ENCODE measurements around the gene INAFM2. TPM values are rescaled to one million over a fixed set of nuclear protein-coding genes. Genes with fewer than 3 reads are reported as not detected.

Gene INAFM2
- total and polyA plus RNA-seq, 2 experiments from 2014 or later, result 18.1 to 32.7 TPM

DNA sequence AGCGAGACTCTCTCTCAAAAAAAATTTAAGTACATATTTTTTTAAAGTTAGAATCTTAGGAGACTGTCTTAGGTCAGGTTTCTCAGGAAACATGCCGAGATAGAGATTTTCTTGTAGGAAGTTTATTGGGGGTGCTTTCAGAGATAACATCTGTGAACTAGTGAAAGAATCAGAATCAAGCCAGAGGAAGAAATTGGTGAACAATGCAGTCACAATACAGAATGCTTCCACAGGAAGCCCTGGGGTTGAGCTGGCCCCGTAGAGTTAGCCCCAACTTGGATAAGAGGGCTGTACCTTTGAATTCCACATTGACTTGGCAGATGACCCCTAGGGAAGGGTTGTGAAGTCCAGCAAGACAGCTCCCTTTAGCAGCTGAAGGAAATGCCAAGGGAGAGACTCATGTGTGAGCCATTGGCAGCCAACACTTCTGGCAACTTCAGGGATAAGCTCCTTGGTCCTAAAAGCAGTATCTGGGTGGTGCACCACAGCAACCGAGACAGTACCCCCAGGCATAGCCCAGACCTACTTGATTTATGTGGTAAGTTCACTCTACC lies 8.7 kb upstream of the INAFM2 start:
- Histone ChIP-seq H3K27ac (ENCODE audit: low read depth) (no peak overlapping the region), H4K20me1 (replicated peaks; ENCODE audit: insufficient read depth) (no peaks in the 10 kb centered on the region), H3K27me3 (ENCODE audit: insufficient read depth) (peaks cover 3% of the 10 kb centered on the region; the same call in 1 of the 2 replicates), H3F3A (replicated peaks; ENCODE audit: low read depth) (no peaks in the 10 kb centered on the region), H3K4me1 (ENCODE audit: insufficient read depth) (peaks cover under 1% of the 10 kb centered on the region; the same call in 1 of the 2 replicates), H3K4me3 (no peak overlapping the region), H2AFZ (no peak overlapping the region), H3K9me2 (ENCODE audit: insufficient read depth) (0 out of 2 replicates have a peak, but pooled peaks cover 8% of the 10 kb centered on the region), H3K36me3 (ENCODE audit: insufficient read depth) (no peaks in the 10 kb centered on the region), H3K4me2 (no peak overlapping the region), H3K79me2 (replicated peaks; ENCODE audit: insufficient read depth) (no peaks in the 10 kb centered on the region)
- Mint-ChIP-seq H3K27me3 (ENCODE audit: insufficient read depth, low read depth, poor library complexity) (peaks cover 1% of the 10 kb centered on the region), H3K9me3 (no peaks in the 10 kb centered on the region), H3K36me3 (ENCODE audit: low read depth) (no peaks in the 10 kb centered on the region), H3K4me1 (peaks cover 3% of the 10 kb centered on the region), H3K4me3 (no peak overlapping the region), H3K27ac (no peak overlapping the region)
- no peak for DNase-seq (ENCODE audit: low spot score)
- no peak for ATAC-seq
- TF ChIP-seq POLR2AphosphoS5 (IDR thresholded peaks at IDR 0.05; ENCODE audit: low read depth) (no peak), CREB1 (CRISPR knock-in tag; IDR thresholded peaks at IDR 0.05; ENCODE audit: low read depth) (no peak), JUNB (IDR thresholded peaks at IDR 0.05; ENCODE audit: unreplicated experiment) (no peak), ZNF331 (CRISPR knock-in tag; IDR thresholded peaks at IDR 0.05; ENCODE audit: low read depth) (no peak), NANOG (IDR thresholded peaks at IDR 0.05; ENCODE audit: borderline replicate concordance) (no peak), STAT1 (IDR thresholded peaks at IDR 0.05; ENCODE audit: unreplicated experiment) (no peak), ETS1 (IDR thresholded peaks at IDR 0.05) (no peak), EZH2 (IDR thresholded peaks at IDR 0.05; ENCODE audit: low read depth, unreplicated experiment) (no peak), EZH2phosphoT487 (IDR thresholded peaks at IDR 0.05; ENCODE audit: unreplicated experiment) (no peak), REST (IDR thresholded peaks at IDR 0.05; ENCODE audit: unreplicated experiment) (no peak), ZNF114 (CRISPR knock-in tag; IDR thresholded peaks at IDR 0.05) (no peak), CTCF (conservative IDR thresholded peaks at IDR 0.05; ENCODE audit: low read depth in 2 of 2) (no peak)
- TF ChIP-seq, protein P1, sequence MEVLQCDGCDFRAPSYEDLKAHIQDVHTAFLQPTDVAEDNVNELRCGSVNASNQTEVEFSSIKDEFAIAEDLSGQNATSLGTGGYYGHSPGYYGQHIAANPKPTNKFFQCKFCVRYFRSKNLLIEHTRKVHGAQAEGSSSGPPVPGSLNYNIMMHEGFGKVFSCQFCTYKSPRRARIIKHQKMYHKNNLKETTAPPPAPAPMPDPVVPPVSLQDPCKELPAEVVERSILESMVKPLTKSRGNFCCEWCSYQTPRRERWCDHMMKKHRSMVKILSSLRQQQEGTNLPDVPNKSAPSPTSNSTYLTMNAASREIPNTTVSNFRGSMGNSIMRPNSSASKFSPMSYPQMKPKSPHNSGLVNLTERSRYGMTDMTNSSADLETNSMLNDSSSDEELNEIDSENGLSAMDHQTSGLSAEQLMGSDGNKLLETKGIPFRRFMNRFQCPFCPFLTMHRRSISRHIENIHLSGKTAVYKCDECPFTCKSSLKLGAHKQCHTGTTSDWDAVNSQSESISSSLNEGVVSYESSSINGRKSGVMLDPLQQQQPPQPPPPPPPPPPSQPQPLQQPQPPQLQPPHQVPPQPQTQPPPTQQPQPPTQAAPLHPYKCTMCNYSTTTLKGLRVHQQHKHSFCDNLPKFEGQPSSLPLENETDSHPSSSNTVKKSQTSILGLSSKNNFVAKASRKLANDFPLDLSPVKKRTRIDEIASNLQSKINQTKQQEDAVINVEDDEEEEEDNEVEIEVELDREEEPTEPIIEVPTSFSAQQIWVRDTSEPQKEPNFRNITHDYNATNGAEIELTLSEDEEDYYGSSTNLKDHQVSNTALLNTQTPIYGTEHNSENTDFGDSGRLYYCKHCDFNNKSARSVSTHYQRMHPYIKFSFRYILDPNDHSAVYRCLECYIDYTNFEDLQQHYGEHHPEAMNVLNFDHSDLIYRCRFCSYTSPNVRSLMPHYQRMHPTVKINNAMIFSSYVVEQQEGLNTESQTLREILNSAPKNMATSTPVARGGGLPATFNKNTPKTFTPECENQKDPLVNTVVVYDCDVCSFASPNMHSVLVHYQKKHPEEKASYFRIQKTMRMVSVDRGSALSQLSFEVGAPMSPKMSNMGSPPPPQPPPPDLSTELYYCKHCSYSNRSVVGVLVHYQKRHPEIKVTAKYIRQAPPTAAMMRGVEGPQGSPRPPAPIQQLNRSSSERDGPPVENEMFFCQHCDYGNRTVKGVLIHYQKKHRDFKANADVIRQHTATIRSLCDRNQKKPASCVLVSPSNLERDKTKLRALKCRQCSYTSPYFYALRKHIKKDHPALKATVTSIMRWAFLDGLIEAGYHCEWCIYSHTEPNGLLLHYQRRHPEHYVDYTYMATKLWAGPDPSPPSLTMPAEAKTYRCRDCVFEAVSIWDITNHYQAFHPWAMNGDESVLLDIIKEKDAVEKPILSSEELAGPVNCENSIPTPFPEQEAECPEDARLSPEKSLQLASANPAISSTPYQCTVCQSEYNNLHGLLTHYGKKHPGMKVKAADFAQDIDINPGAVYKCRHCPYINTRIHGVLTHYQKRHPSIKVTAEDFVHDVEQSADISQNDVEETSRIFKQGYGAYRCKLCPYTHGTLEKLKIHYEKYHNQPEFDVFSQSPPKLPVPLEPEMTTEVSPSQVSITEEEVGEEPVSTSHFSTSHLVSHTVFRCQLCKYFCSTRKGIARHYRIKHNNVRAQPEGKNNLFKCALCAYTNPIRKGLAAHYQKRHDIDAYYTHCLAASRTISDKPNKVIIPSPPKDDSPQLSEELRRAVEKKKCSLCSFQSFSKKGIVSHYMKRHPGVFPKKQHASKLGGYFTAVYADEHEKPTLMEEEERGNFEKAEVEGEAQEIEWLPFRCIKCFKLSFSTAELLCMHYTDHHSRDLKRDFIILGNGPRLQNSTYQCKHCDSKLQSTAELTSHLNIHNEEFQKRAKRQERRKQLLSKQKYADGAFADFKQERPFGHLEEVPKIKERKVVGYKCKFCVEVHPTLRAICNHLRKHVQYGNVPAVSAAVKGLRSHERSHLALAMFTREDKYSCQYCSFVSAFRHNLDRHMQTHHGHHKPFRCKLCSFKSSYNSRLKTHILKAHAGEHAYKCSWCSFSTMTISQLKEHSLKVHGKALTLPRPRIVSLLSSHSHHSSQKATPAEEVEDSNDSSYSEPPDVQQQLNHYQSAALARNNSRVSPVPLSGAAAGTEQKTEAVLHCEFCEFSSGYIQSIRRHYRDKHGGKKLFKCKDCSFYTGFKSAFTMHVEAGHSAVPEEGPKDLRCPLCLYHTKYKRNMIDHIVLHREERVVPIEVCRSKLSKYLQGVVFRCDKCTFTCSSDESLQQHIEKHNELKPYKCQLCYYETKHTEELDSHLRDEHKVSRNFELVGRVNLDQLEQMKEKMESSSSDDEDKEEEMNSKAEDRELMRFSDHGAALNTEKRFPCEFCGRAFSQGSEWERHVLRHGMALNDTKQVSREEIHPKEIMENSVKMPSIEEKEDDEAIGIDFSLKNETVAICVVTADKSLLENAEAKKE (CRISPR knock-in tag; IDR thresholded peaks at IDR 0.05), result no peak

Measured in GM23338 (cell line).